ENCODE data around the gene DLG4.

DLG4 gene

DNA sequence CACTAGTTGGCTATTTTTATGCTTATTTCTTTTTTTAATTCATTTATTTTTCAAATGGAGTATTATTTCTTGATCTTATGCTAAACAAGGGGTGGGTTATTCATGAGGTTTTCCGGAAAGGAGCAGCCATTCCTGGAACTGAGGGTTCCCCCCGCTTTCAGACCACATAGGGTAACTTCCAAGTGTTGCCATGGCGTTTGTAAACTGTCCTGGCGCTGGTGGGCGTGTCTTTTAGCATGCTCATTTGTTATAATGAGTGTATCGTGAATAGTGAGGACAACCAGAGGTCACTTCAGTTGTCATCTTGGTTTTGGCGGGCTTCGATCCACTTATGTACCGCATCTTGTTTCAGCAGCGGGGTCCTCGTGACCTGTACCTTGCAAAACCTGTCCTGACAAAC, 75.4 kb downstream of the DLG4 start:
- TF ChIP-seq, protein P1, sequence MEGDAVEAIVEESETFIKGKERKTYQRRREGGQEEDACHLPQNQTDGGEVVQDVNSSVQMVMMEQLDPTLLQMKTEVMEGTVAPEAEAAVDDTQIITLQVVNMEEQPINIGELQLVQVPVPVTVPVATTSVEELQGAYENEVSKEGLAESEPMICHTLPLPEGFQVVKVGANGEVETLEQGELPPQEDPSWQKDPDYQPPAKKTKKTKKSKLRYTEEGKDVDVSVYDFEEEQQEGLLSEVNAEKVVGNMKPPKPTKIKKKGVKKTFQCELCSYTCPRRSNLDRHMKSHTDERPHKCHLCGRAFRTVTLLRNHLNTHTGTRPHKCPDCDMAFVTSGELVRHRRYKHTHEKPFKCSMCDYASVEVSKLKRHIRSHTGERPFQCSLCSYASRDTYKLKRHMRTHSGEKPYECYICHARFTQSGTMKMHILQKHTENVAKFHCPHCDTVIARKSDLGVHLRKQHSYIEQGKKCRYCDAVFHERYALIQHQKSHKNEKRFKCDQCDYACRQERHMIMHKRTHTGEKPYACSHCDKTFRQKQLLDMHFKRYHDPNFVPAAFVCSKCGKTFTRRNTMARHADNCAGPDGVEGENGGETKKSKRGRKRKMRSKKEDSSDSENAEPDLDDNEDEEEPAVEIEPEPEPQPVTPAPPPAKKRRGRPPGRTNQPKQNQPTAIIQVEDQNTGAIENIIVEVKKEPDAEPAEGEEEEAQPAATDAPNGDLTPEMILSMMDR (IDR thresholded peaks at IDR 0.05) = no peak

- TF ChIP-seq, protein P1 (IDR thresholded peaks at IDR 0.05) = no peak
Observed at GRCh38 chr17:7141824-7142223, 77.8 kb downstream of the DLG4 start.

DNA sequence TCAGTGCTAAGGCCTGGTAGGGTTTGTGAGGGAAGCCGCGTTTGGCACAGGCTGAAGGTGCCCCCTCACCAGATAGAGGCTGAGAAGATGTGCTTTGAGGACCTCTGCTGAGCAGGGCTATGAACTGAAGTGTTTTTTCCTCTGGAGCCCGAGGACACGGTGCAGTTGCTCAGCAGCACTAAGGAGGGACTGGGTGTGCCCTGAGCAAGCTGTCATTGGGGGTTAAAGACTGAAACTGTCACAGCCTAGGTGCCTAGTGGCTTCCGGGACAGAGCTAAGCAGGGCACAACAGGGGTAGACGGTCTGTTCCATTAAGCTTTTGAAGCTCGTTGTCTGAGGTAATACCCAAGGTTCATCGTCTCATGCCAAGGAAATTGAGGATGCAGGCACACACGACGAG, 80.2 kb downstream of the DLG4 start:
- TF ChIP-seq, protein P1 (IDR thresholded peaks at IDR 0.05) = no peak

DNA sequence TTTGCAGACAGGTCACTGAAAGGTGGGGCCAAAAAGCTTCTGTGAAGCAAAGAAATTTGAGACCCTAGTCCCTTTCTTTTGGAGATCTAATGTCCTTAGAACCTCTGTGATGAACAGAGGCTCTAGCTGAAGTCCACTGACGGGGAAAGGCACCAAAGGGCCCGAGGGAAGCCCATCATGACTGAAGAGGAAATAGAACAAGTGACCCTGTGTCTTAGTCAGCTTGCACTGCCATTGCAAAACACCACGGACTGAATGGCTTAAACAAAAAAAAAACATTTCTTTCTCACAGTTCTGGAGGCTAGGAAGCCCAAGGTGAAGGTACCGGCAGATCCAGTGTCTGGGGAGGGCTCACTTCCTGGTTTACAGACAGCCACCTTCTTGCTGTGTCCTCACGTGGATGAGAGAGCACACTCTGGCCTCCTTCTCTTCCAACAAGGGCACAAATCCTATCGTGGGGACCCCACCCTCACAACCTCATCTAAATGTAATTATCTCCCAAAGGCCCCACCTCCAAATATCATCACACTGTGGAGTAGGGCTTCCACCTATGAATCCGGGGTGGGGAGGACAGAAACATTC, 80.7 kb downstream of the DLG4 start:
- TF ChIP-seq, protein P1 (IDR thresholded peaks at IDR 0.05) = no peak

DNA sequence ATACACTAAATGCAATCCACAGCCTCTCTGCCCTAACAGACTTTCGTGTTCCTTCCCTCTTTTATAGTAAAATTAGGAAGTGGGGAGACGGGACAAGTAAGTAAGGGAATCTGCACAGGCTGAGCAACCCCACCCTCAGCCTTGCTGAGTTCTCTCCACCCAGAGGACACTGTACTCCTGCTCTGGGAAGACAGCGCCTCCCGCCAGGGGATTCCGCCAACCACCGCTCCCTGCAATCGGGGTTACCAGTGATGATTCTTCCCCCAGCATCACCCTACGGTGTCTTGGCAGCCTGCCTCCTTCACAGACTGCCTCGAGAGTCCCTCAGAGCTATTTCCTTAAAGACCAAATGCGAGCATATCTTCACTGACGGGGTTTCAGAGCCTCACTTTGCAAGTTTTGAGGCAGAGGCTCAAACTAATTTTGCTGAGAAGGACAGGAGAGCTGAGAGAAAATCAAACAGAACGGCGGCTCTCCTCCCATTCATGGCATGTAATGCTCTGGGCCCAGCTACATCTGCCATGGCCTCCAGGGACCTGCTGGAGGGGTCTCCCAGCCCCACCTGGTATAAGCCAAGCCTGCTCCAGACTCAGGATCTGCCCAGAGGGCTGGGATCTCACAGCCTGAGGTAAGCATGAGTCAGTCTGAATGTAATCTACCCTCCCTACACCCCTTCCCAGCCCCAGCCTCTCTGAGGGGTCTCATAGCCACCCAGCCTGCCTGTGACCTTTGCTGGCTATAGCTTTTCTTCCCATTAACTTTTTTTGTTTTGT, 82.3 kb downstream of the DLG4 start:
- TF ChIP-seq, protein P1 (IDR thresholded peaks at IDR 0.05) = no peak
